DOHH2 (cell line): ENCODE results near the gene GAB1.

Source experiments
- H3F3A ChIP-seq: fragments of 200-600 bp; sonication (generic), shearing (Covaris generic); 2 replicates; pipeline ENCODE4 v1.6.0; 2016; ENCODE audit warnings: antibody characterized with exemption, mild to moderate bottlenecking; ENCODE audit not compliant: control insufficient read depth, insufficient read depth
- H3K27ac ChIP-seq: fragments of 200-600 bp; sonication (generic); 2 replicates; pipeline ENCODE4 v1.5.1; 2014; ENCODE audit warnings: low read depth, mild to moderate bottlenecking, low read length, moderate library complexity
- H3K27me3 ChIP-seq: fragments of 200-600 bp; sonication (generic); 2 replicates; pipeline ENCODE4 v1.6.1; 2014; ENCODE audit warnings: mild to moderate bottlenecking, low read length, mixed read lengths; ENCODE audit not compliant: control insufficient read depth
- H3K36me3 ChIP-seq: fragments of 200-600 bp; sonication (generic); 2 replicates; pipeline ENCODE4 v1.6.1; 2014; ENCODE audit warnings: mild to moderate bottlenecking, low read length, moderate library complexity, mixed read lengths; ENCODE audit not compliant: control insufficient read depth
- H3K4me1 ChIP-seq: fragments of 200-600 bp; sonication (generic); 2 replicates; pipeline ENCODE4 v1.6.1; 2014; ENCODE audit warnings: mild to moderate bottlenecking, low read length, mixed read lengths; ENCODE audit not compliant: control insufficient read depth
- H3K4me2 ChIP-seq: fragments of 200-600 bp; sonication (generic); 2 replicates; pipeline ENCODE4 v1.6.0; 2014; ENCODE audit warnings: mild to moderate bottlenecking, low read length, moderate library complexity
- H3K4me3 ChIP-seq: fragments of 200-600 bp; sonication (generic); 2 replicates; pipeline ENCODE4 v1.5.1; 2014; ENCODE audit warnings: mild to moderate bottlenecking, low read length, mixed read lengths
- H3K79me2 ChIP-seq: fragments of 200-600 bp; sonication (generic); 2 replicates; pipeline ENCODE4 v1.6.1; 2014; ENCODE audit warnings: mild to moderate bottlenecking, low read length, mixed read lengths; ENCODE audit not compliant: control insufficient read depth
- H3K9me2 ChIP-seq: fragments of 200-600 bp; sonication (generic); replicated peaks from 2 replicates; pipeline ENCODE4 v1.6.1; 2014; ENCODE audit warnings: mild to moderate bottlenecking, low read length, mixed read lengths; ENCODE audit not compliant: control insufficient read depth
- H3K9me3 ChIP-seq: fragments of 200-600 bp; sonication (generic); 2 replicates; pipeline ENCODE4 v1.6.1; 2014; ENCODE audit warnings: antibody characterized with exemption, low read length, mixed read lengths; ENCODE audit not compliant: control insufficient read depth, insufficient read depth
- H4K20me1 ChIP-seq: fragments of 200-600 bp; sonication (generic); 2 replicates; pipeline ENCODE4 v1.6.0; 2014; ENCODE audit warnings: low read depth, mild to moderate bottlenecking, antibody characterized with exemption, low read length, moderate library complexity; ENCODE audit not compliant: control insufficient read depth, insufficient read depth
- EZH2phosphoT487 ChIP-seq: fragments of 200-600 bp; sonication (generic); IDR thresholded peaks from 2 replicates; pipeline ENCODE4 v1.6.1; 2017; ENCODE audit warnings: borderline replicate concordance, mild to moderate bottlenecking, antibody characterized with exemption, low read length, moderate library complexity, mixed read lengths
- TF ChIP-seq, protein P1 (sequence below): fragments of 200-600 bp; sonication (generic); IDR thresholded peaks from one replicate; pipeline ENCODE4 v1.5.1; 2014; ENCODE audit warnings: antibody characterized with exemption, mild to moderate bottlenecking, low read depth, low read length; ENCODE audit not compliant: poor library complexity, severe bottlenecking

The GAB1 gene

DNA sequence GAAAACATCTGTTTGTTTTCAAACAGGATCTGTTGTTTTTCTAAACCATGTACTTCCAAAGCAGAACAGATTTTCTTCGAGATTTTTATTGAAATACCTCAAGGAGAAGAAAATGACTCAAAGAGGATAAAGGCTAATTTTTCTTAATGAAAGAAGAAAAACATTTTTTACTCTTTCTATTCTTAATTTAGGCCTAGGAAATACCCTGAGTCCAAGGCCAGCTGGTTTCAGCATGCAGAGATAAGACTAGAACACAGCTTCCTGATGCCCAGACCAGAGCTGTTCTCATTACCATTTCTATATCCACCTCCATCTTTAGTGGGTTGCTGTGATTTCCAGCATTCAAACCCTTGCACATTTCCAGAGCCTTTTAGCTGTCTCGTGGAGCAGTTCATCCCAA, 18.3 kb downstream of the GAB1 start:
- no peaks in the 10 kb centered on the region for H3K9me2 ChIP-seq
- no peaks in the 10 kb centered on the region for H4K20me1 ChIP-seq
- H3K36me3 ChIP-seq, result peaks cover 8% of the 10 kb centered on the region
- H3K27ac ChIP-seq, result peak overlapping the region; percentile 87
- H3K4me3 ChIP-seq, result peak overlapping the region; percentile 49
- no peaks in the 10 kb centered on the region for H3K27me3 ChIP-seq
- peaks cover 91% of the 10 kb centered on the region for H3K4me1 ChIP-seq
- peaks cover 14% of the 10 kb centered on the region for H3F3A ChIP-seq
- TF ChIP-seq, protein P1, sequence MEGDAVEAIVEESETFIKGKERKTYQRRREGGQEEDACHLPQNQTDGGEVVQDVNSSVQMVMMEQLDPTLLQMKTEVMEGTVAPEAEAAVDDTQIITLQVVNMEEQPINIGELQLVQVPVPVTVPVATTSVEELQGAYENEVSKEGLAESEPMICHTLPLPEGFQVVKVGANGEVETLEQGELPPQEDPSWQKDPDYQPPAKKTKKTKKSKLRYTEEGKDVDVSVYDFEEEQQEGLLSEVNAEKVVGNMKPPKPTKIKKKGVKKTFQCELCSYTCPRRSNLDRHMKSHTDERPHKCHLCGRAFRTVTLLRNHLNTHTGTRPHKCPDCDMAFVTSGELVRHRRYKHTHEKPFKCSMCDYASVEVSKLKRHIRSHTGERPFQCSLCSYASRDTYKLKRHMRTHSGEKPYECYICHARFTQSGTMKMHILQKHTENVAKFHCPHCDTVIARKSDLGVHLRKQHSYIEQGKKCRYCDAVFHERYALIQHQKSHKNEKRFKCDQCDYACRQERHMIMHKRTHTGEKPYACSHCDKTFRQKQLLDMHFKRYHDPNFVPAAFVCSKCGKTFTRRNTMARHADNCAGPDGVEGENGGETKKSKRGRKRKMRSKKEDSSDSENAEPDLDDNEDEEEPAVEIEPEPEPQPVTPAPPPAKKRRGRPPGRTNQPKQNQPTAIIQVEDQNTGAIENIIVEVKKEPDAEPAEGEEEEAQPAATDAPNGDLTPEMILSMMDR, result no peak
- TF ChIP-seq EZH2phosphoT487, result no peak
- H3K4me2 ChIP-seq, result peak overlapping the region; percentile 66
- no peaks in the 10 kb centered on the region for H3K9me3 ChIP-seq
- peaks cover 82% of the 10 kb centered on the region for H3K79me2 ChIP-seq

- Histone ChIP-seq H4K20me1 (no peaks in the 10 kb centered on the region), H3K79me2 (peaks cover 85% of the 10 kb centered on the region), H3K4me1 (peaks cover 98% of the 10 kb centered on the region), H3K36me3 (peaks cover 8% of the 10 kb centered on the region), H3K27ac (peak overlapping the region; percentile 87), H3F3A (peaks cover 14% of the 10 kb centered on the region), H3K27me3 (no peaks in the 10 kb centered on the region), H3K4me3 (peak overlapping the region; percentile 49), H3K4me2 (peak overlapping the region; percentile 66), H3K9me2 (no peaks in the 10 kb centered on the region), H3K9me3 (no peaks in the 10 kb centered on the region)
- TF ChIP-seq, protein P1, result no peak
Observed at GRCh38 chr4:143355540-143356217, 19.0 kb downstream of the GAB1 start.

DNA sequence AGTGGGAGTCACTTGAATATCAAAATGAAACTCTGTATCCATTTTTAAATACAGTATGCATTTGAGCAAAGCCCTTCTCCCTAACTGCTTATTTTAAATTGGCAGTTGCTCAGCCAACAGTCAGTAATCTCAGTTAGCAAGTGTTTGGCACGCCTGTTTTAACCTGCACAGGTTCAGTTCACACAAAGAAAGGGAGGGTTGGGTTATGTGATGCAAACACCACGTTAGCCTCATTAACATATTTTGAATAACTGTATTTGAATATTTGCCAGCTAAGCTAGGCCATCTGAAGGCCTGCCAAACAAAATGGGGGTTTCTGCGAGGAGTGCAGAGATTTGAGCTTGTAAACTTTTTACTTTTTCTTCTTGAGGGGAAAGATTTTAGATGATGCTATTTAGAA, 19.8 kb downstream of the GAB1 start:
- Histone ChIP-seq H3F3A (peaks cover 14% of the 10 kb centered on the region), H3K27ac (peak overlapping the region; percentile 87), H3K9me2 (no peaks in the 10 kb centered on the region), H3K27me3 (no peaks in the 10 kb centered on the region), H3K9me3 (no peaks in the 10 kb centered on the region), H3K79me2 (peaks cover 85% of the 10 kb centered on the region), H3K36me3 (peaks cover 8% of the 10 kb centered on the region), H4K20me1 (no peaks in the 10 kb centered on the region), H3K4me1 (peaks cover 99% of the 10 kb centered on the region), H3K4me2 (peak overlapping the region; percentile 66), H3K4me3 (peak overlapping the region; percentile 49)
- no peak for TF ChIP-seq EZH2phosphoT487
- TF ChIP-seq, protein P1, result no peak
